ENCODE measurements around the gene MLN.

MLN gene

GRCh38 chr6:33803571-33804053 is at the start of gene MLN:
Gene MLN (minus strand): TSS chr6:33804003. CDS start chr6:33801163, 2,840 bp downstream.
- no peak for DNase-seq (ENCODE audit: low read depth in 2 of 2)

- no peak for DNase-seq (ENCODE audit: low read depth in 2 of 2)
Measured at GRCh38 chr6:33853026-33853425, 49.2 kb upstream of the MLN start.

- no peak for DNase-seq (ENCODE audit: low read depth in 2 of 2)
Measured at GRCh38 chr6:33851959-33852358, 48.2 kb upstream of the MLN start.

GRCh38 chr6:33850869-33851541 is 47.2 kb upstream of the MLN start:
- no peak for DNase-seq (ENCODE audit: low read depth in 2 of 2)

- DNase-seq (ENCODE audit: low read depth in 2 of 2), result no peak
Measured at GRCh38 chr6:33850296-33850695, 46.5 kb upstream of the MLN start.

GRCh38 chr6:33849500-33850075 is 45.8 kb upstream of the MLN start:
- DNase-seq (ENCODE audit: low read depth in 2 of 2), result no peak

- DNase-seq (ENCODE audit: low read depth in 2 of 2), result no peak
Measured at GRCh38 chr6:33848484-33848883, 44.7 kb upstream of the MLN start.

GRCh38 chr6:33847867-33848266 is 44.1 kb upstream of the MLN start:
- DNase-seq (ENCODE audit: low read depth in 2 of 2), result no peak

GRCh38 chr6:33847078-33847477 is 43.3 kb upstream of the MLN start:
- no peak for DNase-seq (ENCODE audit: low read depth in 2 of 2)

- no peak for DNase-seq (ENCODE audit: low read depth in 2 of 2)
Measured at GRCh38 chr6:33846226-33846625, 42.4 kb upstream of the MLN start.

GRCh38 chr6:33845031-33845745 is 41.4 kb upstream of the MLN start:
- no peak for DNase-seq (ENCODE audit: low read depth in 2 of 2)

GRCh38 chr6:33843131-33844121 is 39.6 kb upstream of the MLN start:
- no peak for DNase-seq (ENCODE audit: low read depth in 2 of 2)

- DNase-seq (ENCODE audit: low read depth in 2 of 2), result no peak
Measured at GRCh38 chr6:33841868-33842267, 38.1 kb upstream of the MLN start.

GRCh38 chr6:33841070-33841469 is 37.3 kb upstream of the MLN start:
- DNase-seq (ENCODE audit: low read depth in 2 of 2), result no peak

GRCh38 chr6:33840048-33840926 is 36.5 kb upstream of the MLN start:
- peak; percentile 85 to 87 for DNase-seq (ENCODE audit: low read depth in 2 of 2)

- no peak for DNase-seq (ENCODE audit: low read depth in 2 of 2)
Measured at GRCh38 chr6:33839399-33840047, 35.7 kb upstream of the MLN start.

- DNase-seq (ENCODE audit: low read depth in 2 of 2), result no peak
Measured at GRCh38 chr6:33838983-33839382, 35.2 kb upstream of the MLN start.

GRCh38 chr6:33837971-33838665 is 34.3 kb upstream of the MLN start:
- DNase-seq (ENCODE audit: low read depth in 2 of 2), result peak; percentile 56 to 58

GRCh38 chr6:33836806-33837469 is 33.1 kb upstream of the MLN start:
- no peak for DNase-seq (ENCODE audit: low read depth in 2 of 2)

Measured in fibroblast of skin of left biceps (primary cell).